ENCODE data around the gene CEP170. TPM values are rescaled to one million over a fixed set of nuclear protein-coding genes. Genes with fewer than 3 reads are reported as not detected.
A peak's percentile ranks its signal among the peaks of the same experiment; 100 is the strongest.

The CEP170 gene
- total and polyA plus RNA-seq, 2 experiments from 2014 or later = 93.1 to 104 TPM

- no peak for TF ChIP-seq REST (IDR thresholded peaks at IDR 0.05; ENCODE audit: unreplicated experiment)
These were observed 18.9 kb upstream of the CEP170 start (continued) for GRCh38 chr1:243273945-243274344.

- H3K9me3 Mint-ChIP-seq = no peaks in the 10 kb centered on the region
- H3K27ac Mint-ChIP-seq = no peak overlapping the region
- Histone ChIP-seq H3K4me2 (no peak overlapping the region), H4K20me1 (replicated peaks; ENCODE audit: insufficient read depth) (no peaks in the 10 kb centered on the region), H3K27me3 (ENCODE audit: insufficient read depth) (no peaks in the 10 kb centered on the region), H3K4me1 (ENCODE audit: insufficient read depth) (peaks cover 10% of the 10 kb centered on the region; the same call in 1 of the 2 replicates), H3K79me2 (replicated peaks; ENCODE audit: insufficient read depth) (no peaks in the 10 kb centered on the region), H3K27ac (ENCODE audit: low read depth) (peak overlapping the region; percentile 27; the same call in 1 of the 2 replicates), H3K9me2 (ENCODE audit: insufficient read depth) (no peaks in the 10 kb centered on the region), H2AFZ (no peak overlapping the region), H3K4me3 (no peak overlapping the region), H3K36me3 (ENCODE audit: insufficient read depth) (no peaks in the 10 kb centered on the region), H3F3A (replicated peaks; ENCODE audit: low read depth) (no peaks in the 10 kb centered on the region)
- no peaks in the 10 kb centered on the region for H3K27me3 Mint-ChIP-seq (ENCODE audit: insufficient read depth, low read depth, poor library complexity)
- DNase-seq (ENCODE audit: low spot score) = no peak
- peaks cover 20% of the 10 kb centered on the region for H3K4me1 Mint-ChIP-seq
- H3K36me3 Mint-ChIP-seq (ENCODE audit: low read depth) = no peaks in the 10 kb centered on the region; the same call in 2 of the 3 replicates
- no peak overlapping the region for H3K4me3 Mint-ChIP-seq
- no peak for ATAC-seq
- TF ChIP-seq ZNF462 (CRISPR knock-in tag; IDR thresholded peaks at IDR 0.05) (no peak), ETS1 (IDR thresholded peaks at IDR 0.05) (no peak), ZNF114 (CRISPR knock-in tag; IDR thresholded peaks at IDR 0.05) (no peak), JUNB (IDR thresholded peaks at IDR 0.05; ENCODE audit: unreplicated experiment) (no peak), REST (IDR thresholded peaks at IDR 0.05; ENCODE audit: unreplicated experiment) (no peak), STAT1 (IDR thresholded peaks at IDR 0.05; ENCODE audit: unreplicated experiment) (no peak), ZNF331 (CRISPR knock-in tag; IDR thresholded peaks at IDR 0.05; ENCODE audit: low read depth) (no peak), EZH2phosphoT487 (IDR thresholded peaks at IDR 0.05; ENCODE audit: unreplicated experiment) (no peak), EZH2 (IDR thresholded peaks at IDR 0.05; ENCODE audit: low read depth, unreplicated experiment) (no peak), CREB1 (CRISPR knock-in tag; IDR thresholded peaks at IDR 0.05; ENCODE audit: low read depth) (no peak), NANOG (IDR thresholded peaks at IDR 0.05; ENCODE audit: borderline replicate concordance) (no peak)
These were observed 18.4 kb upstream of the CEP170 start for GRCh38 chr1:243273506-243273905.

Measured in GM23338 (cell line).